ENCODE measurements around the gene DNAJC22. TPM values are rescaled to one million over a fixed set of nuclear protein-coding genes. Genes with fewer than 3 reads are reported as not detected.
"Not testable (repeated sequence)": the region's sequence is repeated elsewhere in the genome, so short reads cannot be mapped to it uniquely, and the experiment has no call there.

DNAJC22 gene
- total RNA-seq, 1 donor from 2014 or later, result 1.8 TPM

- H3K9me3 Mint-ChIP-seq (ENCODE audit: unreplicated experiment), result no peaks in the 10 kb centered on the region
- no peak for TF ChIP-seq CTCF (IDR thresholded peaks at IDR 0.05; ENCODE audit: unreplicated experiment)
- H3K36me3 Mint-ChIP-seq (ENCODE audit: low read depth, unreplicated experiment), result no peaks in the 10 kb centered on the region
- H3K27ac Mint-ChIP-seq (ENCODE audit: unreplicated experiment), result no peak overlapping the region
- DNase-seq (ENCODE audit: low spot score), result no peak
- H3K4me1 Mint-ChIP-seq (ENCODE audit: unreplicated experiment), result no peaks in the 10 kb centered on the region
- H3K4me3 Mint-ChIP-seq (ENCODE audit: unreplicated experiment), result no peak overlapping the region
- H3K27me3 Mint-ChIP-seq (ENCODE audit: unreplicated experiment), result peaks cover 5% of the 10 kb centered on the region
Observed at GRCh38 chr12:49305762-49306510, 40.8 kb upstream of the DNAJC22 start.

GRCh38 chr12:49309386-49309785 lies 37.3 kb upstream of the DNAJC22 start:
- Mint-ChIP-seq H3K9me3 (ENCODE audit: unreplicated experiment) (no peaks in the 10 kb centered on the region), H3K4me3 (ENCODE audit: unreplicated experiment) (no peak overlapping the region), H3K4me1 (ENCODE audit: unreplicated experiment) (no peaks in the 10 kb centered on the region), H3K36me3 (ENCODE audit: low read depth, unreplicated experiment) (no peaks in the 10 kb centered on the region), H3K27ac (ENCODE audit: unreplicated experiment) (no peak overlapping the region), H3K27me3 (ENCODE audit: unreplicated experiment) (peaks cover 8% of the 10 kb centered on the region)
- TF ChIP-seq CTCF (IDR thresholded peaks at IDR 0.05; ENCODE audit: unreplicated experiment), result no peak
- DNase-seq (ENCODE audit: low spot score), result no peak

- H3K9me3 Mint-ChIP-seq (ENCODE audit: unreplicated experiment); H3K36me3 Mint-ChIP-seq (ENCODE audit: low read depth, unreplicated experiment); H3K4me3 Mint-ChIP-seq (ENCODE audit: unreplicated experiment); H3K4me1 Mint-ChIP-seq (ENCODE audit: unreplicated experiment); H3K27ac Mint-ChIP-seq (ENCODE audit: unreplicated experiment); H3K27me3 Mint-ChIP-seq (ENCODE audit: unreplicated experiment); DNase-seq (ENCODE audit: low spot score): not testable (repeated sequence)
Observed at GRCh38 chr12:49310451-49311000, 36.2 kb upstream of the DNAJC22 start.

- Mint-ChIP-seq H3K4me1 (ENCODE audit: unreplicated experiment) (no peaks in the 10 kb centered on the region), H3K9me3 (ENCODE audit: unreplicated experiment) (no peaks in the 10 kb centered on the region), H3K36me3 (ENCODE audit: low read depth, unreplicated experiment) (no peaks in the 10 kb centered on the region), H3K27me3 (ENCODE audit: unreplicated experiment) (peaks cover 8% of the 10 kb centered on the region), H3K4me3 (ENCODE audit: unreplicated experiment) (no peak overlapping the region), H3K27ac (ENCODE audit: unreplicated experiment) (no peak overlapping the region)
- no peak for TF ChIP-seq CTCF (IDR thresholded peaks at IDR 0.05; ENCODE audit: unreplicated experiment)
- DNase-seq (ENCODE audit: low spot score), result no peak
Observed at GRCh38 chr12:49314811-49315210, 31.9 kb upstream of the DNAJC22 start.

- H3K4me1 Mint-ChIP-seq (ENCODE audit: unreplicated experiment); DNase-seq (ENCODE audit: low spot score); H3K4me3 Mint-ChIP-seq (ENCODE audit: unreplicated experiment); H3K27me3 Mint-ChIP-seq (ENCODE audit: unreplicated experiment); H3K27ac Mint-ChIP-seq (ENCODE audit: unreplicated experiment); H3K9me3 Mint-ChIP-seq (ENCODE audit: unreplicated experiment); H3K36me3 Mint-ChIP-seq (ENCODE audit: low read depth, unreplicated experiment): not testable (repeated sequence)
Observed at GRCh38 chr12:49317118-49317517, 29.6 kb upstream of the DNAJC22 start.

GRCh38 chr12:49320411-49321103 lies 26.1 kb upstream of the DNAJC22 start:
- not testable (repeated sequence) for H3K4me3 Mint-ChIP-seq (ENCODE audit: unreplicated experiment); H3K27me3 Mint-ChIP-seq (ENCODE audit: unreplicated experiment); DNase-seq (ENCODE audit: low spot score); H3K36me3 Mint-ChIP-seq (ENCODE audit: low read depth, unreplicated experiment); H3K27ac Mint-ChIP-seq (ENCODE audit: unreplicated experiment); H3K9me3 Mint-ChIP-seq (ENCODE audit: unreplicated experiment)
- H3K4me1 Mint-ChIP-seq (ENCODE audit: unreplicated experiment), result peaks cover 13% of the 10 kb centered on the region
